ENCODE data around the gene DNAH14.

The DNAH14 gene

GRCh38 chr1:225437710-225438437 lies 508.4 kb downstream of the DNAH14 start:
- H3K4me3 Mint-ChIP-seq, result no peak overlapping the region
- no peak overlapping the region for H3K27ac Mint-ChIP-seq
- H3K27me3 Mint-ChIP-seq, result no peaks in the 10 kb centered on the region
- DNase-seq, result no peak
- no peaks in the 10 kb centered on the region for H3K36me3 Mint-ChIP-seq (ENCODE audit: low read depth)
- peaks cover 22% of the 10 kb centered on the region for H3K4me1 Mint-ChIP-seq (ENCODE audit: low read depth)
- H3K9me3 Mint-ChIP-seq, result no peaks in the 10 kb centered on the region

GRCh38 chr1:225440380-225441221 lies 511.1 kb downstream of the DNAH14 start:
- no peaks in the 10 kb centered on the region for H3K27me3 Mint-ChIP-seq
- H3K4me3 Mint-ChIP-seq, result no peak overlapping the region
- DNase-seq, result no peak
- peaks cover 47% of the 10 kb centered on the region for H3K4me1 Mint-ChIP-seq (ENCODE audit: low read depth)
- no peaks in the 10 kb centered on the region for H3K36me3 Mint-ChIP-seq (ENCODE audit: low read depth)
- no peak overlapping the region for H3K27ac Mint-ChIP-seq
- peaks cover 2% of the 10 kb centered on the region for H3K9me3 Mint-ChIP-seq

- Mint-ChIP-seq H3K4me1 (ENCODE audit: low read depth) (peaks cover 52% of the 10 kb centered on the region), H3K27me3 (no peaks in the 10 kb centered on the region), H3K9me3 (peaks cover 2% of the 10 kb centered on the region), H3K4me3 (no peak overlapping the region), H3K27ac (no peak overlapping the region), H3K36me3 (ENCODE audit: low read depth) (no peaks in the 10 kb centered on the region)
- DNase-seq, result no peak
Observed at GRCh38 chr1:225441314-225442122, 512.0 kb downstream of the DNAH14 start.

- Mint-ChIP-seq H3K27ac (peak overlapping the region; percentile 37), H3K27me3 (no peaks in the 10 kb centered on the region), H3K4me1 (ENCODE audit: low read depth) (peaks cover 54% of the 10 kb centered on the region), H3K36me3 (ENCODE audit: low read depth) (no peaks in the 10 kb centered on the region), H3K9me3 (peaks cover 2% of the 10 kb centered on the region), H3K4me3 (no peak overlapping the region)
- peak; percentile 31 for DNase-seq
Observed at GRCh38 chr1:225442123-225442505, 512.6 kb downstream of the DNAH14 start.

- Mint-ChIP-seq H3K27me3 (no peaks in the 10 kb centered on the region), H3K4me1 (ENCODE audit: low read depth) (peaks cover 72% of the 10 kb centered on the region), H3K4me3 (peak overlapping the region; percentile 55), H3K27ac (peak overlapping the region; percentile 95), H3K36me3 (ENCODE audit: low read depth) (no peaks in the 10 kb centered on the region), H3K9me3 (peaks cover 2% of the 10 kb centered on the region)
- DNase-seq, result peak; percentile 37
Observed at GRCh38 chr1:225445639-225446594, 516.4 kb downstream of the DNAH14 start.

GRCh38 chr1:225446595-225446960 lies 517.1 kb downstream of the DNAH14 start:
- Mint-ChIP-seq H3K4me3 (no peak overlapping the region), H3K27me3 (no peaks in the 10 kb centered on the region), H3K27ac (peak overlapping the region; percentile 95), H3K9me3 (peaks cover 2% of the 10 kb centered on the region), H3K36me3 (ENCODE audit: low read depth) (no peaks in the 10 kb centered on the region), H3K4me1 (ENCODE audit: low read depth) (peaks cover 70% of the 10 kb centered on the region)
- no peak for DNase-seq

- H3K27me3 Mint-ChIP-seq, result no peaks in the 10 kb centered on the region
- H3K4me3 Mint-ChIP-seq, result no peak overlapping the region
- H3K27ac Mint-ChIP-seq, result no peak overlapping the region
- no peaks in the 10 kb centered on the region for H3K36me3 Mint-ChIP-seq (ENCODE audit: low read depth)
- DNase-seq, result no peak
- H3K4me1 Mint-ChIP-seq (ENCODE audit: low read depth), result peaks cover 65% of the 10 kb centered on the region
- peaks cover 2% of the 10 kb centered on the region for H3K9me3 Mint-ChIP-seq
Observed at GRCh38 chr1:225446981-225447615, 517.6 kb downstream of the DNAH14 start.

GRCh38 chr1:225447650-225448089 lies 518.2 kb downstream of the DNAH14 start:
- H3K36me3 Mint-ChIP-seq (ENCODE audit: low read depth), result no peaks in the 10 kb centered on the region
- H3K4me1 Mint-ChIP-seq (ENCODE audit: low read depth), result peaks cover 64% of the 10 kb centered on the region
- no peak overlapping the region for H3K4me3 Mint-ChIP-seq
- no peaks in the 10 kb centered on the region for H3K27me3 Mint-ChIP-seq
- H3K27ac Mint-ChIP-seq, result no peak overlapping the region
- H3K9me3 Mint-ChIP-seq, result peaks cover 2% of the 10 kb centered on the region
- DNase-seq, result no peak

- H3K4me1 Mint-ChIP-seq (ENCODE audit: low read depth), result peaks cover 60% of the 10 kb centered on the region
- no peak overlapping the region for H3K4me3 Mint-ChIP-seq
- H3K36me3 Mint-ChIP-seq (ENCODE audit: low read depth), result no peaks in the 10 kb centered on the region
- DNase-seq, result no peak
- H3K27ac Mint-ChIP-seq, result no peak overlapping the region
- no peaks in the 10 kb centered on the region for H3K27me3 Mint-ChIP-seq
- H3K9me3 Mint-ChIP-seq, result peaks cover 2% of the 10 kb centered on the region
Observed at GRCh38 chr1:225448146-225448805, 518.8 kb downstream of the DNAH14 start.

Data from activated T-cell treated with anti-CD3 and anti-CD28 coated beads, Interleukin-2, amount 50 U/mL, for 24 hours (primary cell).